ENCODE measurements around the gene PDZRN4.

PDZRN4 gene

GRCh38 chr12:41467591-41468325 lies 279.6 kb downstream of the PDZRN4 start:
- no peak for TF ChIP-seq SPI1 (IDR thresholded peaks at IDR 0.05; ENCODE audit: borderline replicate concordance, low read depth)
- TF ChIP-seq GABPA (IDR thresholded peaks at IDR 0.05; ENCODE audit: low read depth): no peak
- no peak overlapping the region for H3K4me3 ChIP-seq (replicated peaks; ENCODE audit: insufficient read depth, low read length)
- no peaks in the 10 kb centered on the region for H3K27me3 ChIP-seq (ENCODE audit: insufficient read depth, poor library complexity, severe bottlenecking)
- H3K27ac ChIP-seq (replicated peaks): no peak overlapping the region
- DNase-seq (ENCODE audit: low read depth in 1 of 2, low spot score in 1 of 2): no peak

GRCh38 chr12:41468341-41468740 lies 280.2 kb downstream of the PDZRN4 start:
- Histone ChIP-seq H3K4me3 (replicated peaks; ENCODE audit: insufficient read depth, low read length) (no peak overlapping the region), H3K27ac (replicated peaks) (no peak overlapping the region), H3K27me3 (ENCODE audit: insufficient read depth, poor library complexity, severe bottlenecking) (no peaks in the 10 kb centered on the region)
- no peak for DNase-seq (ENCODE audit: low read depth in 1 of 2, low spot score in 1 of 2)
- TF ChIP-seq SPI1 (IDR thresholded peaks at IDR 0.05; ENCODE audit: borderline replicate concordance, low read depth) (no peak), REST (IDR thresholded peaks at IDR 0.05; ENCODE audit: insufficient replicate concordance, low read depth) (no peak), CTCF (IDR thresholded peaks at IDR 0.05; ENCODE audit: insufficient read depth, low read length) (no peak), GABPA (IDR thresholded peaks at IDR 0.05; ENCODE audit: low read depth) (no peak), POLR2AphosphoS5 (IDR thresholded peaks at IDR 0.05; ENCODE audit: low read depth) (no peak)

- Histone ChIP-seq H3K27me3 (ENCODE audit: insufficient read depth, poor library complexity, severe bottlenecking) (no peaks in the 10 kb centered on the region), H3K4me3 (replicated peaks; ENCODE audit: insufficient read depth, low read length) (no peak overlapping the region), H3K27ac (replicated peaks) (no peak overlapping the region)
- TF ChIP-seq GABPA (IDR thresholded peaks at IDR 0.05; ENCODE audit: low read depth): no peak
- TF ChIP-seq CTCF (IDR thresholded peaks at IDR 0.05; ENCODE audit: insufficient read depth, low read length): no peak
- TF ChIP-seq POLR2AphosphoS5 (IDR thresholded peaks at IDR 0.05; ENCODE audit: low read depth): no peak
- TF ChIP-seq REST (IDR thresholded peaks at IDR 0.05; ENCODE audit: insufficient replicate concordance, low read depth): no peak
- TF ChIP-seq SPI1 (IDR thresholded peaks at IDR 0.05; ENCODE audit: borderline replicate concordance, low read depth): no peak
- peak in 1 of 2 experiments; percentile 67 for DNase-seq (ENCODE audit: low read depth in 1 of 2, low spot score in 1 of 2)
Measured at GRCh38 chr12:41468756-41469155, 280.6 kb downstream of the PDZRN4 start.

GRCh38 chr12:41473441-41473840 lies 285.3 kb downstream of the PDZRN4 start:
- TF ChIP-seq POLR2AphosphoS5 (IDR thresholded peaks at IDR 0.05; ENCODE audit: low read depth) (no peak), GABPA (IDR thresholded peaks at IDR 0.05; ENCODE audit: low read depth) (no peak), CTCF (IDR thresholded peaks at IDR 0.05; ENCODE audit: insufficient read depth, low read length) (no peak), REST (IDR thresholded peaks at IDR 0.05; ENCODE audit: insufficient replicate concordance, low read depth) (no peak), SPI1 (IDR thresholded peaks at IDR 0.05; ENCODE audit: borderline replicate concordance, low read depth) (no peak)
- H3K4me3 ChIP-seq (replicated peaks; ENCODE audit: insufficient read depth, low read length): no peak overlapping the region
- no peaks in the 10 kb centered on the region for H3K27me3 ChIP-seq (ENCODE audit: insufficient read depth, poor library complexity, severe bottlenecking)
- no peak overlapping the region for H3K27ac ChIP-seq (replicated peaks)
- no peak for DNase-seq (ENCODE audit: low read depth in 1 of 2, low spot score in 1 of 2)
